Endometrial microvascular endothelial cells (primary cell): ENCODE data around the gene INHA. TPM values are rescaled to one million over a fixed set of nuclear protein-coding genes. Genes with fewer than 3 reads are reported as not detected.

Experiments used
- in situ Hi-C: cut with HindIII; loops from 2 replicates; pipeline ENCODE4 v1.10.0; 2017; ENCODE audit warnings: low sequenced_read_pairs, low pct_unique_long_range_greater_than_20kb; ENCODE audit errors: inconsistent ontology term
- total RNA-seq: library from RNA; depleted of rRNA; stranded (reverse); fragments of >200 nt; gene quantifications from one replicate; pipeline ENCODE4 v1.2.3, GENCODE V29; 2015; ENCODE audit errors: inconsistent ontology term

Gene INHA
- total RNA-seq, 1 donor from 2014 or later: not detected

GRCh38 chr2:219622472-219622871, 50.4 kb downstream of the INHA start:
- in situ Hi-C loops: no loop called here

DNA sequence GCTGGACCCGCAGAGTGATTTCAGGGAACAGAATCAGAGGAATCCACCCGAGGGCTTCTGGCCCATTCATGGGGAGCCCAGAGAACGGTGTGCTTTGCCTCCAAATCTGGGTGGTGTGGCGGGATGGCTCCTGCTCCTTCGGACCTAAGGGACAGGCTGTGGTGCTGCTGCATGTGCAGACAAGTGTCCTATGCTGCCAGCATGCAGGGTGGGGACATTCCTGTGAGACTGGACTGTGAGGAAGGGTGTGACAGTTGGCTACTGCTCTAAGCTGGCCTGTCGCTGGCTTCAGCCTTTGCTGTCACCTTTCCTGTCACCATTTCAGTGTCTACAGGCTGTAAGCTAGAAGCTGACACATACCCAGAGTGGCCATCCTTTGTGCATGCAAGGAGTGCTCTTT, 52.5 kb downstream of the INHA start:
- in situ Hi-C loops: no loop called here

DNA sequence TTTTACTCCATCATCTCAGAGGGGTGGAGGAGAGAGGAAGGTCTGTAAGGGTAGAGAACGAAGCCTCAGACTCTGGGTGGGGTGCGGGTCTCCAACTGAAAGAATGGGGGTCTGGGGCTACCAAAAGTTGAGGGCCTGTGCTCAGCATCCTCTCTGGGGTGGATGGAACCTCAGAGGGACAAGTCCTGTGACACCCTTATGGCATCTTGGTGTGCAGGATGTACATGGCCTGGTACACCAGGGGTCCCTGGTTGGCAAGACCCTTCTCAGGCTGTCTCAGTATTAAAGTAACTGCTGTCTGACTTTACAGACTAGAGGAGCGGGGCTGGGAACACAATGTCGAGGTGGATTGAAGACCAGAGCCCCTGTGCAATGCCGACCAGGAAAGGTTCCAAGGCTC, 53.1 kb downstream of the INHA start:
- in situ Hi-C loops: no loop called here

Other genes with a start within 250 kb of the INHA start
- gene RESP18, start 239.6 kb upstream of the INHA start, total RNA-seq: not detected
- gene DNPEP, start 184.4 kb upstream of the INHA start, total RNA-seq: 86.0 TPM
- gene DES, start 153.9 kb upstream of the INHA start, total RNA-seq: not detected
- not detected for gene SPEG, start 137.5 kb upstream of the INHA start, total RNA-seq
- 32.0 TPM for gene GMPPA, start 73.4 kb upstream of the INHA start, total RNA-seq
- gene ASIC4, start 57.8 kb upstream of the INHA start, total RNA-seq: not detected
- gene CHPF, start 28.5 kb upstream of the INHA start, total RNA-seq: 3.4 TPM
- not detected for gene TMEM198, start 28.3 kb upstream of the INHA start, total RNA-seq
- gene OBSL1, start 771 bp upstream of the INHA start, total RNA-seq: 3.3 TPM
- gene STK11IP, start 25.5 kb downstream of the INHA start, total RNA-seq: 15.3 TPM
- not detected for gene SLC4A3, start 55.3 kb downstream of the INHA start, total RNA-seq